GM12874 (cell line): ENCODE measurements around the gene SMYD3.

ENCODE experiments used
- TF ChIP-seq, protein P1 (sequence below): IDR thresholded peaks from 2 replicates; pipeline ENCODE4 v1.5.1; 2011; ENCODE audit warnings: low read depth, mild to moderate bottlenecking, control low read depth, low read length, moderate library complexity; ENCODE audit not compliant: insufficient read depth

Gene SMYD3

DNA sequence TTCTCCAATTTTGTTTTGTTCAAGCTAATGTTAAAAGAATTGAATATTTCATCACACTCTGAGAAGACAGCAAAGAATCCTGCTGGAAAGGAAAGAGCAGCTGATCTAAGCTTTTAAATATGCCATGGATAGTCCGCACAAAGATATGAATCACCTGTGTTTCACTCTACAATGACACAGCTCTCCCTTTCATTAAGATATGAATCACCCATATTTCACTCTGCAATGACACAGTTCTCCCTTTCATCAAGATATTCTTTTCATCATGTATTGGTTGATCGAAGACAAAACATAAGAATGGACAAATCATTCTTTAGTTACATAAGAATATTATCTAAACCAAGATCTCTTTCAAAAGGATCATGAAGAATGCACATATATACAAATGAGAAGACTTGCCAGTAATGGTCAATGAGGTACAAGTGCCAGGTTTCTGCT lies 367.3 kb downstream of the SMYD3 start:
- TF ChIP-seq, protein P1, sequence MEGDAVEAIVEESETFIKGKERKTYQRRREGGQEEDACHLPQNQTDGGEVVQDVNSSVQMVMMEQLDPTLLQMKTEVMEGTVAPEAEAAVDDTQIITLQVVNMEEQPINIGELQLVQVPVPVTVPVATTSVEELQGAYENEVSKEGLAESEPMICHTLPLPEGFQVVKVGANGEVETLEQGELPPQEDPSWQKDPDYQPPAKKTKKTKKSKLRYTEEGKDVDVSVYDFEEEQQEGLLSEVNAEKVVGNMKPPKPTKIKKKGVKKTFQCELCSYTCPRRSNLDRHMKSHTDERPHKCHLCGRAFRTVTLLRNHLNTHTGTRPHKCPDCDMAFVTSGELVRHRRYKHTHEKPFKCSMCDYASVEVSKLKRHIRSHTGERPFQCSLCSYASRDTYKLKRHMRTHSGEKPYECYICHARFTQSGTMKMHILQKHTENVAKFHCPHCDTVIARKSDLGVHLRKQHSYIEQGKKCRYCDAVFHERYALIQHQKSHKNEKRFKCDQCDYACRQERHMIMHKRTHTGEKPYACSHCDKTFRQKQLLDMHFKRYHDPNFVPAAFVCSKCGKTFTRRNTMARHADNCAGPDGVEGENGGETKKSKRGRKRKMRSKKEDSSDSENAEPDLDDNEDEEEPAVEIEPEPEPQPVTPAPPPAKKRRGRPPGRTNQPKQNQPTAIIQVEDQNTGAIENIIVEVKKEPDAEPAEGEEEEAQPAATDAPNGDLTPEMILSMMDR, result no peak

DNA sequence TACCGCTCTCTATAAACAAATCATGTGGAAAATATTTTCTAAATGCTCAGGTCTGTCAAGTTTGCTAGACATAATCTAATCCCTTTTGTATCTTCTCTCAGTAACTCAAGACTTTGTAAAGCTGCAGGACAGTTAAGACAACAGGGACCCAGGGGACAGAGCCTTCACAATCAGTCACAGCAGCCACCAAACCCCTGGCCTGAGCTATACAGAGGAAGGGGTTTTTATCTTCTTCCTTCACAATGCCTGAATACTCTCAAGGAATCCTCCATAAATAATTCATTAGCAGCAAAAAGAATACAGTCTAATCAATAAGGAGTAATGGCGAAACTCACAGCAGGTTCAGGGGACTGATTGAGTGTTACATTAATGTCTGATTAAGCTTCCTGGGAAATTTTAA lies 368.3 kb downstream of the SMYD3 start:
- TF ChIP-seq, protein P1, result no peak

DNA sequence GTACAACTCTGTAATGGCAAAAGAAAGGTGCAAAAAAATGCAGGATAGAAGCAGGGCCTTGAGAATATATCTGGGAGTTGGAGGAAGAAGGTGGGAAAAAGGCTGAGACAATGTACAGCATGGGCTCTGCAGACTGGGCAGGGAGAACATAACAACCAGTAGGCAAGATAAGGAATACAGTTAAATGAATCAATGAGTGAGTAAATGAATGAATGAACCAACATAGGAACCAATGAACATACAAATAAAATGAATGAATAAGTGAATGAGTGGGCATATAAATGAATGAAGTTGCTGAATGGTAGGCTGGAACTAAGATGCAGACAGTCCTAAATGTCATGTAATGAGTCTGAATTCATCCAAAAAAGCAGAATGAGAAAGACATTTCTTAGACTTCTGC lies 370.6 kb downstream of the SMYD3 start:
- TF ChIP-seq, protein P1, result no peak

DNA sequence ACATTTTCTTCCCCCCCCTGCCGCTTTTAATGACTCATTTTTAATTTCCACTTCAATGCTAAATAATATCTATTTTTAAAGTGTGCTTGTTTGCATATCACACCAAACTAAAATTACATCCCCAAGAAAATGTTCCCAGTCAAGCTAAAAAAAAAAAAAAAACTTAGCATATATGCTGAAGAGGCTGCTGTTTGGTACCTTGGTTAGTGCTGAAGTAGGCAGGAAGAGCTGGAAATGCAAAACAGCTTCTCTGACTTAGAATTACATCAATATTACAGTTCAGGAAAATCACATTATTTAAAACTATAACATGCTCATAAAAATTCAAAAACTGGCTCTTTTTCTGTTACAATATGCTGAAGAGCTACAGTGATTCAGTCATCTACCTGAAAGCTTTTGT lies 372.3 kb downstream of the SMYD3 start:
- TF ChIP-seq, protein P1, result no peak

DNA sequence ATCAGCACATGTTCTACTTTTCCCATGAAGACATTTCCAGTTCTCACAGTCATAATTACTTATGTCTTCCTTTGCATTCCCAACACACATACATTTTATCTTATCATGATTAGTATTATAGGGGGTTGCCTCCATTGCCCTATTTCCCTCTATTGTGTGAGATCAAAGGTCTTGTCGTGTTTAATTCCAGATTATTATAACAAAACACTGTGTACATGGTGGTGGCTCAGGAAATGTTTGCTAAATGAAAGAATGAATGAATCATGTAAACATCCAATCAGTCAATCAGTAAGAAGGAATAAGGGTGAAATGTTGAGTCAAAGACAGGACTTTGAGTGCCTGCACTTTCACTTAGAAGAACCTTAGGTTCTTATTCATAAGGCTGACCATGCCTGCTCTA lies 376.0 kb downstream of the SMYD3 start:
- TF ChIP-seq, protein P1, result no peak

DNA sequence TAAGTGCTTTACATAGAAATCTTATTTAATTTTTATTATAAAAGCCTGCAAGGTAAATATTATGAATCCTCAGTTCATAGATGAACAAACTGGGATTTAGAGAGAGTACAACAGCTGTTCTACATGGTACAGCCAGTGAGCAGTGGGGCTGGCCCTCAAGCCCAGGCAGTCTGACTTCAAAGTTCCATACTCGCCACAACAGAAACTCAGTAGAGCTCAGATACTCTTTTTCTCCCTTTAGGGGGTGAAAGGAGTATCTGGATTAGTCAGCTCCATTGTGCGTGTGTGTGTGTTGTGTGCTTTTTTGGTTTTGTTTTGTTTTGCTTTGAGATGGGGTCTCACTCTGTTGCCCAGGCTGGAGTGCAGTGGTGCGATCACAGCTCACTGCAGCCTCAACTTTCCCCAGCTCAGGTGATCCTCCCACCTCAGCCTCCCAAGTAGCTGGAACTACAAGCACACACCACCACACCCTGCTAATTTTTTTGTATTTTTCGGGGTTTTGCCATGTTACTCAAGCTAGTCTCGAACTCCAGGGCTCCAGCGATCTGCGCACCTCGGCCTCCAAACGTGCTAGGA lies 378.5 kb downstream of the SMYD3 start:
- TF ChIP-seq, protein P1, result no peak

DNA sequence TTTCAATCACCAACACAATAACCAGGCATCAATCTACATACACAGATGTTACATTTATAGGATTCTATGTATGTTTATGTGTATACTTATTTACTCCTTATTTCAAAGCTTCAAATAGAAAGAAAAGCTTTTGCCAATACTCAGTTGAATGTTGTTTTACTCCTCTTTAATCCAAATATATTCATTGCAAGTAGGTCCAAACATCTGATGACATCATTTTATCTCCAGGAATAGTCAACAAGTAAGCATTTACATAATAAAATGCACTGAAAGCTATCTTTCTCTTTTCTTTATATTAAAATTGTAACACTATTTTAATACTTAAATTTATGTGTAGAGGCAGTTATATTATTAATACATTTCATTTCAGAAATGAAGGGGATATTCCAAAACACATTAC lies 380.5 kb downstream of the SMYD3 start:
- TF ChIP-seq, protein P1, result no peak
